Activated naive CD4-positive, alpha-beta T cell (primary cell): ENCODE results near the gene CBFA2T2.
"Not testable (repeated sequence)": the region's sequence is repeated elsewhere in the genome, so short reads cannot be mapped to it uniquely, and the experiment has no call there.

Experiments
- DNase-seq, 4 experiments: peaks; one replicate each; lab custom pipeline; 2025; lab: John Stamatoyannopoulos, UW

The CBFA2T2 gene

DNA sequence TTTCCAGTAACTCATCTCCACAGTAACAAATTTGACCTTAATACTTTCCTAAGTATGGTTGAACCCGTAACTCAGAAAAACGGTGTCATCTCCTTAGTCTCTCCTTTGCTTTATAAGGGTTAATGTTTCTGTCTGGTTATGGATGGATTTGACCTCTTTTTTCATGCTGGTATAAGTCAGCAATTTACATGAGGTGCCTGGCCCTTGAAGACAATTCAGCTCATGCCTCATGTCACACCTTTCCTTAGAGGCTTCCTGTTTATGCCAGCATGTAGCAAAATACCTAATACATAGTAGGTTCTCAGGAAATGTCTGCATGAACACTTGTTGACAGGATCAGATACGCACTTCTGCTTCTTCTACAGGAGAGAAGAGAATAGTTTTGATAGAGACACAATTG is 134.5 kb downstream of the CBFA2T2 start:
- no peak for DNase-seq

DNA sequence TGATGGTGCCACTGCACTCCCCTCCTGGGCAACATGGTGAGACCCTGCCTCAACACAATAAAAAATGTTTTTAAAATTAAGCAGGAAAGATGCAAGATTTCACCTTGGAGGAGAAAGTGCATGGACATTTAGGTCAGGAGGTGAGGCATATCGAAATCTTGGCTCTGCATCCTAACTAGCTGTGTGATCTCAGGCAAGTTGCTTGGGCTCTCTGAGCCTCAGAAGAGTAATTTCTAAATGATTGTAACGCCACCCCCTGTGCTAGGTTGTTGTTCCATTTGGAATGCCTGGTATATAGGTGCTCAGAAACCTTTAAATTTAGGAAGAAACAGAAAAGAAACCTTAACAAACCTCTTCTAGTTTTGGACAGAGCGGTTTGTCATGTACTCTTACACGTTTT is 136.3 kb downstream of the CBFA2T2 start:
- no peak for DNase-seq

DNA sequence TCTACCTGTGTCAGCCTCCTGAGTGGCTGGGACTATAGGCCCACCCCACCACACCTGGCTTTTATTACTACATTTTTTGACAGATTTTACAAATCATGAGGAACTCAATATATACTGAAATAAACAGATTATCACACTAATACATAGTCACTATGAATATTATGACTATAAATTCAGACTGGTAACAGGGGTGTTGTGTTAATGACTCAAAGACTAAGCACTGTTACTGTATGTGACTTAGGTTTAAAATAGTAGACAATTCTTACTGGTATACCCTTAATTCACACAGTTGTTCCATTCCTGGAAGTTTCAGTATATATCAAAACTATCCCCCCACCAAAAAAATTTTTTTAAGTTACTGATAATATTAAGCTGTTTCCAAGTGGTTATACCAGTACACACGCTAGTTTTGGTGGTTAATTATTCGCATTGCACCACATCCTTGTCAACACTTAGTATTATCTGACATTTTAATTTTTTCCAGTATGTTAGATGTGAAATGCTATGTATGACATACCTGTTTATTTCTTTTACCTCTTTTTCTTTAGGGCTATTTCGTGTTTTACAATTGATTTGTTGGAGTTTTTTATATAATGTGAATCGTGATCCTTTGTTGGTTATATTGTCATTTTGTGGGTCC is 137.8 kb downstream of the CBFA2T2 start:
- DNase-seq: no peak

- DNase-seq: no peak
Measured at GRCh38 chr20:33629533-33629932, 139.6 kb downstream of the CBFA2T2 start.

DNA sequence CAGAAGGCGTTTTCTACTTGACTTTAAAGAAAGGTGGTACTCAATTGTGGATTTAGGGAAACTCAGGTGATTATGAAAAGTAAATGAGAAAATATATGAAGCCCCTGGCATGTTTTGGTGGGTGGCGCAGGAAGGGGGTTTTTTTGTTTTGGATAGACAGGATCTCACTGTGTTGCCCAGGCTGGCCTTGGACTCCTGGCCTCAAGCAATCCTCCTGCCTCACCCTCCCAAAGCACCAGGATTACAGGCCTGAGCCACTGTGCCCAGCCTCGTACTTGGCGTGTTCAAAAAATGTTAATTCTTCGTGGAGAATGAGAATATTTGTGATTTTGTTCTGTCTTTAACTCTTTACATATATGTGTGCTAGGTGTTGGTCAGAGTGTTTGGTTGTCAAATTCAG is 140.1 kb downstream of the CBFA2T2 start:
- no peak for DNase-seq

GRCh38 chr20:33630507-33630906 is 140.6 kb downstream of the CBFA2T2 start:
- DNase-seq: no peak

DNA sequence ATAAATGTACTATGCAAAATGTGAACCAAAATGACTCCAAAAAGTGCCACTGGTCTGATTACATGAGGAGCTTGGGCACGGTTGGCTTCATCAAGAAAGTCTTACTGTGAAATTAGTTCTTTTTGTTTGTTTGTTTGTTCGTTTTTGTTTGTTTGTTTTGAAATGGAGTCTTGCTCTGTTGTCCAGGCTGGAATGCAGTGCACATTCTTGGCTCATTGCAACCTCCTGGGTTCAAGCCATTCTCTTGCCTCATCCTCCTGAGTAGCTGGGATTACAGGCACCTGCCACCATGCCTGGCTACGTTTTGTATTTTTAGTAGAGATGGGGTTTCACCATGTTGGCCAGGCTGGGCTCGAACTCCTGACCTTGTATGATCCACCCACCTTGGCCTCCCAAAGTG is 142.0 kb downstream of the CBFA2T2 start:
- DNase-seq: not testable (repeated sequence)

- no peak for DNase-seq
Measured at GRCh38 chr20:33635341-33635740, 145.4 kb downstream of the CBFA2T2 start.

DNA sequence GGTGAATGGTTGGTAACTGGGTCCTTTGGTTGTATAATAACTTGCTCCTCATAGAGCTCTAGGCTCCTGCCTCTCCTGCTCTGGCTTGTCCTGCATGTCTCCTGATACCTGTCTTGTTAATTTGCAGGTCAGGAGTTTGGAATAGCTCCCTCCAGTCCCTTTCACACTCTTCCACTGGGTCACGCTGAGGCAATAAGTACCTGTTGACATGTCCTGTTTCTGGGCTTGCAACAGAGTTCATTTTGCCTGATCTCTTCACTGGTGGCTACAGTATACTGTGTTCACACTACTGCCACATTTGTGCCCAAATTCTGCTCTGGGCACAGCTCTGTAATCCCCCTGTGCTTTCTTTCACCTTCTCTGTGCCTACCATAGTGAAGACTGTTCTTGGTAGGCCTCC is 146.9 kb downstream of the CBFA2T2 start:
- no peak for DNase-seq

- no peak for DNase-seq
Measured at GRCh38 chr20:33640287-33640686, 150.4 kb downstream of the CBFA2T2 start.

GRCh38 chr20:33644313-33645071 is 154.6 kb downstream of the CBFA2T2 start:
- no peak for DNase-seq

GRCh38 chr20:33645072-33645358 is 155.1 kb downstream of the CBFA2T2 start:
- DNase-seq: no peak

DNA sequence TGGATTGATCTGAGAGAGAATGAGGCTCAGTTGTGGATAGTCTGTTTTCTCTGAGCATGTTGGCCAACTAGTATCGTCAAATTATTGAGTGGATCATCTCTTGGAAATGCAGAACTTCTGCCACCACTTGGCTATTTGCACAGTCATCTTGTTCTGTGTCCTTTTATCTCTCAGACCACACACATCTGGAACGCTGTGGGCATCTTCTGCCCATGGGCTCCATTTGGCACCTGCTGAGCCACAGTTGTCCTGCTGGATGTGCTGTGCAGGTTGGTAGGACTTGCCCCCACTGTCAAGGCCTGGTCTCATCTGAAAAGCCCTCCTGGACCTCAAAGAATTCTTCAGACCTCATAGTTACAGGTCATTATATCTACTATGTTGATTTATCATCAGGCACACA is 155.5 kb downstream of the CBFA2T2 start:
- no peak for DNase-seq

DNA sequence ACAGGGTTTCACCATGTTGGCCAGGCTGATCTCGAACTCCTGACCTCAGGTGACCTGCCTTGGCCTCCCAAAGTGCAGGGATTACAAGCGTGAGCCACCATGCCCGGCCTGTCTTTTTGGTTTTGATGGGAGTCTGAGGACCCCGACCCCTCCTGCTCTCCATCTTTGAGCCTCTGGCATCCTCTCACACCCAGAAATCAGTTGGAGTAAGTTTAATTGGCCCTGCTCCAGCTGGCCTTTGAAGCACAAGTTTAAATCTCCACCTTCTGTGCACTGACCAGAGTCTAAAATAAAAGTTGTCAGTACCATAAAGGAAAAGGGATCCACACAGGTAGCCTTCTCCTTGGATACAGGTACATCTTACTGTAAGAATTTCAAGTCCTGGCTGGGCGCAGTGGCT is 156.3 kb downstream of the CBFA2T2 start:
- DNase-seq: no peak

DNA sequence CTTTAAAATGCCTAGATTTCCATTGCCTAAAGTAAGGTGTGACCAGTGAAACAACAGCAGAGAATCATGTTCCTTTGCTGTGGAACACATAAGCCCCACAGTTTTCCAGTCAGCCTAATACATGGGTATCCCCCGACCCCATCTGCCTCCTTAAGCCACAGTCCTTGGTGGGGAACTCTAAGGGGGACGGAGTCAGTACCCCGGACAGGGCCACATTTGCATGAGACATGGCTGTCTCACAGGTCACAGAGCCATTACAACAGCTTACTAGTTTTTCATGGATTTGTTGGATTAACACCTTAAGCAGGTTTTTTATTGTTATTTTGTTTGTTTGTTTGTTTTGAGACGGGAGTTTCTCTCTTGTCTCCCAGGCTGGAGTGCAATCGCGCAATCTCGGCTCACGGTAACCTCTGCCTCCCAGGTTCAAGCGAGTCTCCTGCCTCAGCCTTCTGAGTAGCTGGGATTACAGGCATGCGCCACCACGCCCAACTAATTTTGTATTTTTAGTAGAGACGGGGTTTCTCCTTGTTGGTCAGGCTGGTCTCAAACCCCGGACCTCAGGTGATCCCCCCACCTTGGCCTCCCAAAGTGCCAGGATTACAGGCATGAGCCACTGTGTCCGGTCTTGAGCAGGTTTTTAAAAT is 157.2 kb downstream of the CBFA2T2 start:
- not testable (repeated sequence) for DNase-seq

DNA sequence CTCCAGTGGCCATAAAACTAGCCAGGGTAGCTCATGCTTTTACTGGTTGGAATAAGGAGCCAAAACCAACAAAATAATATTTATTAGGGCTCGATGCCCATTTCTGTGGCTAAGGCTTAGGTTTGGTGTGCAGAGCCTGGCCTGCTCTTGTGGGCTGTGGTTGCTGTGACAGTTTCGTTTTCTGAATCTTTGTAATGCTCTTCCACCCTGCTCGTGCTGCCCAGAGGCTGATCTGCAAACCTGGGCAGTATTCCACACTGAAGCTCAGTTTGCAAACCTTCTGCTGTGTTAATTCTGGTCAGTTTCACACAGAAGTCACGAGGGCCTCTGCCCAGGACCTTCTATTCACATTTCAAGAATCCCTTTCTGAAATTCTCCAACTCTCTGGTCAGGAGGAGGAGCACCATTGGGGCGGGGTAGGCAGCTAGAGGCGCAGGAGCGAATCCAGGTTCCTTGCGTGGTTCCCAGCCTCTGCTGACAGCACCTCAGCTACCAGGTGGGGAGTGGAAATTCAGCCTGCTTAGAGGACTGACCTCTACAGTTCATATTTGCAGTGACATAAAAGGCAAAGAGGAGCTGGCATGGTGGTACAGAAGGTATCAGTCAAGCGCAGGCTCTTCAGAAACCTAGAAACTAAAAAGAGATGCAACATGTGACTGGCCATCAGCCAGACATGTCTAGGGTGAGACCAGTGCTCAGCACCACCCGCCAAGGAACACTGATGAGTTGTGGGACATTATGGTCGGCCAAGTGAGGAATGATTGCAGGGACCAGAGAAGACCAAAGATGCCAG is 157.9 kb downstream of the CBFA2T2 start:
- DNase-seq: no peak

GRCh38 chr20:33648396-33649004 is 158.6 kb downstream of the CBFA2T2 start:
- no peak for DNase-seq

GRCh38 chr20:33649201-33649681 is 159.3 kb downstream of the CBFA2T2 start:
- no peak for DNase-seq

DNA sequence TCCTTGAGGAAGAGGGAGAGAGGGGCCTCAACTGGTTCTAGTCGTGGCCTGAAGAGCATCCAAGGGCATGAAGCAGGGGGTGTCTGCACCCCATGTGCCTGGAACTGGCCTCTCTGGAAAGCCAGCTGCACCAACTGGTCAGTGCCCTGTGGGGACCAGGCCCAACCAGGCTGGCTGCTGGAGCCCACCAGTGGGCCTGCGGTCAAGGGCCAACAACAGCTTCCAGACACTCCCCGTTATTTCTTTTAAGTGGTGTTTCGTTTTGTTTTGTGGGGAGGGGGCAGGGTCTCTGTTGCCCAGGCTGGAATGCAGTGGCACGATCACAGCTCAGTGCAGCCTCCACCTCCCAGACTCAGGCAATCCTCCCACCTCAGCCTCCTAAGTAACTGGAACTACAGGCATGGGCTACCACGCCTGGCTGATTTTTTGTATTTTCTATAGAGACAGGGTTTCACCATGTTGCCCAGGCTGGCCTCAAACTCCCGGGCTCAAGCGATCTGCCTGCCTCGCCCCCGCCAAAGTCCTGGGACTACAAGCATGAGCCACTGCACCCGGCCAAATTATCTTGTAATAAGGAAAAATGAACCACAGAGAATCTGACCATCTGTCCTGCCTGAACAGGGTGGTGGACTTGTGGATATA is 160.3 kb downstream of the CBFA2T2 start:
- no peak for DNase-seq

GRCh38 chr20:33650753-33651561 is 161.1 kb downstream of the CBFA2T2 start:
- DNase-seq: no peak

- no peak for DNase-seq
Measured at GRCh38 chr20:33651562-33652048, 161.7 kb downstream of the CBFA2T2 start.
